Endothelial cell of umbilical vein (primary cell): Measurements from ENCODE around the gene B4GALNT4. TPM values are rescaled to one million over a fixed set of nuclear protein-coding genes. Genes with fewer than 3 reads are reported as not detected.

Experiments used
- BruUV-seq: library from RNA; stranded (reverse); fragments of 400-500 nt; replicated peaks from 2 replicates; lab custom pipeline; 2021; lab: Mats Ljungman, UMichigan
- CTCF ChIA-PET: fragments of 300-600, 350-600 bp; sonication (Branson Sonifier 250); formaldehyde crosslinking; loops from one replicate; lab custom pipeline; 2021; ENCODE audit warnings: antibody characterized with exemption, inconsistent platforms; lab: Charles Lee
- POLR2A ChIA-PET: fragments of 300-600, 350-600 bp; sonication (Branson Sonifier 250); formaldehyde crosslinking; loops from one replicate; lab custom pipeline; 2021; ENCODE audit warnings: antibody characterized with exemption, inconsistent platforms; lab: Charles Lee
- DNase-seq: peaks from one replicate; pipeline ENCODE4 v3.0.0-alpha.2; 2011; ENCODE audit warnings: low read depth, low spot score
- FAIRE-seq: peaks from 2 replicates; lab custom pipeline; 2011; peaks lifted over from hg19 to GRCh38; lab: Jason Lieb, UNC
- H2AFZ ChIP-seq: 2 replicates; pipeline ENCODE4 v1.6.0; 2012; ENCODE audit warnings: low read depth, low read length, control low read depth, inconsistent platforms
- H3K27ac ChIP-seq: 2 replicates; pipeline ENCODE4 v1.5.1; 2011; ENCODE audit warnings: low read depth, mild to moderate bottlenecking, control low read depth, low read length, moderate library complexity; ENCODE audit not compliant: insufficient read depth
- H3K27me3 ChIP-seq, 2 experiments: 2 replicates each; pipeline versions ENCODE4 v1.6.0 to v1.6.1; 2011; ENCODE audit warnings: low read length in 2 of 2, mixed read lengths in 1 of 2; ENCODE audit not compliant: control insufficient read depth in 2 of 2, insufficient read depth in 2 of 2
- H3K36me3 ChIP-seq, 2 experiments: 2 replicates in 1 of 2; 3 replicates in 1 of 2; pipeline ENCODE4 v1.5.1; 2011; ENCODE audit warnings: low read length in 2 of 2, mild to moderate bottlenecking in 1 of 2, moderate library complexity in 1 of 2; ENCODE audit not compliant: control insufficient read depth in 2 of 2, insufficient read depth in 2 of 2; ENCODE audit errors: extremely low read depth in 1 of 2
- H3K4me1 ChIP-seq: 3 replicates; pipeline ENCODE4 v1.5.1; 2011; ENCODE audit warnings: mild to moderate bottlenecking, low read length; ENCODE audit not compliant: control insufficient read depth, insufficient read depth; ENCODE audit errors: extremely low read depth
- H3K4me2 ChIP-seq: 2 replicates; pipeline ENCODE4 v1.6.1; 2011; ENCODE audit warnings: low read length, control low read depth, mixed read lengths; ENCODE audit not compliant: insufficient read depth
- H3K4me3 ChIP-seq, 3 experiments: fragments of 200-600 bp in 1 of 3; sonication (generic), shearing (Covaris generic) in 1 of 3; replicated peaks in 1 of 3; 2 replicates each; pipeline ENCODE4 v1.5.1; 2011 to 2016; ENCODE audit warnings: control low read depth in 3 of 3, low read length in 3 of 3, mild to moderate bottlenecking in 2 of 3, inconsistent platforms in 1 of 3, low read depth in 1 of 3, moderate library complexity in 1 of 3; ENCODE audit not compliant: insufficient read depth in 1 of 3
- H3K79me2 ChIP-seq: 2 replicates; pipeline ENCODE4 v1.6.0; 2012; ENCODE audit warnings: low read length, inconsistent platforms; ENCODE audit not compliant: control insufficient read depth, insufficient read depth
- H3K9ac ChIP-seq: replicated peaks from 2 replicates; pipeline ENCODE3; 2011; ENCODE audit warnings: low read length, control low read depth; ENCODE audit not compliant: insufficient read depth; ENCODE audit errors: extremely low read depth
- H3K9me1 ChIP-seq: replicated peaks from 3 replicates; pipeline ENCODE4 v1.6.0; 2011; ENCODE audit warnings: mild to moderate bottlenecking, low read length; ENCODE audit not compliant: control insufficient read depth, insufficient read depth; ENCODE audit errors: extremely low read depth
- H3K9me3 ChIP-seq: replicated peaks from 2 replicates; pipeline ENCODE4 v1.5.1; 2012; ENCODE audit warnings: low read length, inconsistent platforms; ENCODE audit not compliant: control insufficient read depth, insufficient read depth
- H4K20me1 ChIP-seq: replicated peaks from 2 replicates; pipeline ENCODE3; 2011; ENCODE audit warnings: mild to moderate bottlenecking, low read length; ENCODE audit not compliant: control insufficient read depth, insufficient read depth; ENCODE audit errors: extremely low read depth
- EZH2 ChIP-seq: IDR thresholded peaks from 2 replicates; pipeline ENCODE4 v1.6.1; 2012; ENCODE audit warnings: borderline replicate concordance, low read depth, mild to moderate bottlenecking, moderate library complexity, low read length, inconsistent platforms; ENCODE audit not compliant: severe bottlenecking
- FOS ChIP-seq: IDR thresholded peaks from 2 replicates; pipeline ENCODE4 v1.6.1; 2011; ENCODE audit warnings: mild to moderate bottlenecking, low read length, moderate library complexity, borderline replicate concordance; ENCODE audit not compliant: insufficient read depth
- GATA2 ChIP-seq: IDR thresholded peaks from 2 replicates; pipeline ENCODE4 v1.7.0; 2011; ENCODE audit warnings: low read depth, mild to moderate bottlenecking, moderate library complexity, mixed read lengths, low read length; ENCODE audit not compliant: insufficient read length, insufficient read depth
- JUN ChIP-seq: IDR thresholded peaks from 2 replicates; pipeline ENCODE4 v1.6.1; 2011; ENCODE audit warnings: borderline replicate concordance, low read depth; ENCODE audit not compliant: insufficient read length, insufficient read depth
- MAX ChIP-seq: IDR thresholded peaks from 2 replicates; pipeline ENCODE4 v1.6.1; 2011; ENCODE audit not compliant: insufficient read depth, insufficient read length
- MYC ChIP-seq: IDR thresholded peaks from one replicate; pipeline ENCODE4 v1.6.1; 2011; ENCODE audit warnings: mild to moderate bottlenecking, low read depth, low read length
- POLR2A ChIP-seq: IDR thresholded peaks from 2 replicates; pipeline ENCODE4 v1.6.1; 2012; ENCODE audit warnings: low read depth, mild to moderate bottlenecking, control low read depth, low read length
- POLR2AphosphoS5 ChIP-seq: IDR thresholded peaks from 2 replicates; pipeline ENCODE4 v1.6.1; 2012; ENCODE audit warnings: low read depth, mild to moderate bottlenecking, control low read depth, low read length, moderate library complexity; ENCODE audit not compliant: insufficient read depth
- dilution Hi-C: fragments of 300-500 bp; cut with MboI; formaldehyde crosslinking; loops from one replicate; pipeline ENCODE4 v1.15.0; 2019; ENCODE audit warnings: low sequenced_read_pairs; ENCODE audit not compliant: extremely low pct_ligation_motif_present
- intact Hi-C: fragments of 100-400 bp; cut with micrococcal nuclease; formaldehyde crosslinking; loops from one replicate; pipeline ENCODE4 v1.10.0; 2022
- polyA plus RNA-seq, 4 experiments: library from polyadenylated mRNA; depleted of rRNA in 3 of 4; stranded (reverse) in 3 of 4; unstranded in 1 of 4; fragments of >200 nt; gene quantifications; 2 replicates each; pipeline versions ENCODE4 v1.2.1 to v1.2.3, GENCODE V29; 2011 to 2012; ENCODE audit warnings: missing spikeins in 1 of 4
- total RNA-seq: library from RNA; stranded (reverse); gene quantifications from 2 replicates; pipeline ENCODE4 v1.2.3, GENCODE V29; 2021
- TF ChIP-seq, protein P1 (sequence below), 2 donors: IDR thresholded peaks; 1 replicate in 1 of 2; 2 replicates in 1 of 2; pipeline ENCODE4 v1.5.1; 2011; ENCODE audit warnings: low read length in 2 of 2, mild to moderate bottlenecking in 2 of 2, moderate library complexity in 2 of 2, control low read depth in 1 of 2, inconsistent platforms in 1 of 2, low read depth in 1 of 2; ENCODE audit not compliant: insufficient read depth in 1 of 2; ENCODE audit errors: extremely low read depth in 1 of 2

B4GALNT4 gene
- total and polyA plus RNA-seq, 2 donors (not counting 3 experiments of a cell fraction or from before 2014, with no cell fraction given) = 9.2 to 9.6 TPM

- POLR2A ChIA-PET = no interaction called here
- H3K4me1 ChIP-seq = no peaks in the 10 kb centered on the region
- intact Hi-C loops = no loop called here
- H3K27me3 ChIP-seq = peaks cover 0 to 9% of the 10 kb centered on the region in 2 experiments
- H4K20me1 ChIP-seq = no peaks in the 10 kb centered on the region
- H3K9ac ChIP-seq = no peak overlapping the region
- CTCF ChIA-PET = no interaction called here
- no peak for DNase-seq
- H3K4me3 ChIP-seq = no peak overlapping the region
- no peak overlapping the region for H3K27ac ChIP-seq
- H3K9me3 ChIP-seq = no peaks in the 10 kb centered on the region
- H3K36me3 ChIP-seq = no peaks in the 10 kb centered on the region
- no peak overlapping the region for H2AFZ ChIP-seq
- dilution Hi-C loops = no loop called here
- no peaks in the 10 kb centered on the region for H3K9me1 ChIP-seq
- BruUV-seq = no TSS peak
- no peak for FAIRE-seq
- no peaks in the 10 kb centered on the region for H3K79me2 ChIP-seq
- no peak for TF ChIP-seq JUN
- TF ChIP-seq MYC = no peak
- no peak for TF ChIP-seq GATA2
- no peak for TF ChIP-seq POLR2A
- no peak for TF ChIP-seq FOS
- TF ChIP-seq, protein P1, sequence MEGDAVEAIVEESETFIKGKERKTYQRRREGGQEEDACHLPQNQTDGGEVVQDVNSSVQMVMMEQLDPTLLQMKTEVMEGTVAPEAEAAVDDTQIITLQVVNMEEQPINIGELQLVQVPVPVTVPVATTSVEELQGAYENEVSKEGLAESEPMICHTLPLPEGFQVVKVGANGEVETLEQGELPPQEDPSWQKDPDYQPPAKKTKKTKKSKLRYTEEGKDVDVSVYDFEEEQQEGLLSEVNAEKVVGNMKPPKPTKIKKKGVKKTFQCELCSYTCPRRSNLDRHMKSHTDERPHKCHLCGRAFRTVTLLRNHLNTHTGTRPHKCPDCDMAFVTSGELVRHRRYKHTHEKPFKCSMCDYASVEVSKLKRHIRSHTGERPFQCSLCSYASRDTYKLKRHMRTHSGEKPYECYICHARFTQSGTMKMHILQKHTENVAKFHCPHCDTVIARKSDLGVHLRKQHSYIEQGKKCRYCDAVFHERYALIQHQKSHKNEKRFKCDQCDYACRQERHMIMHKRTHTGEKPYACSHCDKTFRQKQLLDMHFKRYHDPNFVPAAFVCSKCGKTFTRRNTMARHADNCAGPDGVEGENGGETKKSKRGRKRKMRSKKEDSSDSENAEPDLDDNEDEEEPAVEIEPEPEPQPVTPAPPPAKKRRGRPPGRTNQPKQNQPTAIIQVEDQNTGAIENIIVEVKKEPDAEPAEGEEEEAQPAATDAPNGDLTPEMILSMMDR (IDR thresholded peaks at IDR 0.05; ENCODE audit: extremely low read depth in 1 of 2, insufficient read depth in 1 of 2, low read depth in 1 of 2, low read length in 2 of 2) = no peak
- TF ChIP-seq EZH2 = no peak
- no peak for TF ChIP-seq POLR2AphosphoS5
- no peak for TF ChIP-seq MAX
- H3K4me2 ChIP-seq = no peak overlapping the region
Measured at GRCh38 chr11:429391-429790, 60.1 kb downstream of the B4GALNT4 start.
